WERI-Rb-1 (cell line): ENCODE results near the gene LIMK2.

Experiments used
- DNase-seq: peaks from one replicate; pipeline ENCODE4 v3.0.0-alpha.2; 2020
- H3K27ac ChIP-seq: fragments of 250-450 bp; sonication (Bioruptor Pico); 2 replicates; pipeline ENCODE4 v1.5.1; 2020; ENCODE audit warnings: mild to moderate bottlenecking, moderate library complexity
- H3K27me3 ChIP-seq: fragments of 250-450 bp; sonication (Bioruptor Pico); 2 replicates; pipeline ENCODE4 v1.5.1; 2021; ENCODE audit warnings: mild to moderate bottlenecking, low read depth, moderate library complexity; ENCODE audit not compliant: insufficient read depth, severe bottlenecking
- H3K36me3 ChIP-seq: fragments of 250-450 bp; sonication (Bioruptor Pico); 2 replicates; pipeline ENCODE4 v1.5.1; 2020; ENCODE audit warnings: mild to moderate bottlenecking, moderate library complexity
- H3K4me3 ChIP-seq: 2 replicates; pipeline ENCODE4 v1.5.1; 2011; ENCODE audit warnings: low read depth, mild to moderate bottlenecking, control low read depth, low read length
- H3K9me3 ChIP-seq: fragments of 250-450 bp; sonication (Bioruptor Pico); 2 replicates; pipeline ENCODE4 v1.5.1; 2021; ENCODE audit warnings: mild to moderate bottlenecking, moderate library complexity; ENCODE audit not compliant: severe bottlenecking
- TF ChIP-seq, protein P1 (sequence below): IDR thresholded peaks from 2 replicates; pipeline ENCODE4 v1.5.1; 2011; ENCODE audit warnings: low read depth, mild to moderate bottlenecking, control low read depth, inconsistent platforms, low read length

Gene LIMK2

DNA sequence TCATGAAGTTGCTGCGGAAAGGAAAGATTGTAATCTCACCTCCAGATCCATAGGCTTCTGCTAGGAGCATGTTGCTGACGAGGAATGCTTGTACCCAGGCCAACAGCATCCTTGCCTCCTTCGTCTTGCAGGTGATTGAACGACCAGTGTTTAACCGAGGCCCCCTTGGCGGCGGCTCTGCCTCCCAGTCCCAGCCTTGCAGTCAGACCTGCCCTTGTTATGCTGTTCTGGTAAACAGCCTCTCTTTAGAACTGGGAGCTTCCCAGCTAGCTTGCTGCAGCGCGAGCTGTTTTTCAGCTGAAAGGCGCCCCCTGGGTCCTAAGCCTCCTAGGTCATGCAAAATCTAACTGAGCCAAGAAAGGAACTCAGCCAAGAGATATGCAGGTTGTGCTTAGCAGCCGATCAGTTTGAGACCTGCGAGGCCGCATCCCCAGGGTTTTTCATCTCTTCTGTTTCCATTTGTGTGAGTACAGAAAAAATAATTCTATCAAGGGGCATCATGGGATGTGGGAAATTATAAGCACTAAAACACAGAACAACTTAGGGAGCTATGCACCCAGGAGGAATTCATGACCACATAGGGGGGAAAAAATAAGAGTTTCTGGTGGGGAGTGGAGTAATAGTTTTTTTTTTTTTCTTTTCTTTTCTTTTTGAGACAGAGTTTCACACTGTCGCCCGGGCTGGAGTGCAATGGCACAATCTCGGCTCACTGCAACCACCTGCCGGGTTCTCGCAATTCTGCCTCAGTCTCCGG, 80.3 kb downstream of the LIMK2 start, which contains the start of gene PIK3IP1:
TSS of gene PIK3IP1 (minus strand) at position 253 of the 754 bp plus-strand sequence. CDS start at position 109, 144 bp downstream.
- Histone ChIP-seq H3K36me3 (no peaks in the 10 kb centered on the region), H3K27ac (0 out of 2 replicates have a peak within 1 kb of the TSS, but pooled peaks have one; percentile 11), H3K4me3 (peak within 1 kb of the TSS; percentile 45), H3K9me3 (no peaks in the 10 kb centered on the region), H3K27me3 (no peaks in the 10 kb centered on the region)
- peak; percentile 85 for DNase-seq
- TF ChIP-seq, protein P1, sequence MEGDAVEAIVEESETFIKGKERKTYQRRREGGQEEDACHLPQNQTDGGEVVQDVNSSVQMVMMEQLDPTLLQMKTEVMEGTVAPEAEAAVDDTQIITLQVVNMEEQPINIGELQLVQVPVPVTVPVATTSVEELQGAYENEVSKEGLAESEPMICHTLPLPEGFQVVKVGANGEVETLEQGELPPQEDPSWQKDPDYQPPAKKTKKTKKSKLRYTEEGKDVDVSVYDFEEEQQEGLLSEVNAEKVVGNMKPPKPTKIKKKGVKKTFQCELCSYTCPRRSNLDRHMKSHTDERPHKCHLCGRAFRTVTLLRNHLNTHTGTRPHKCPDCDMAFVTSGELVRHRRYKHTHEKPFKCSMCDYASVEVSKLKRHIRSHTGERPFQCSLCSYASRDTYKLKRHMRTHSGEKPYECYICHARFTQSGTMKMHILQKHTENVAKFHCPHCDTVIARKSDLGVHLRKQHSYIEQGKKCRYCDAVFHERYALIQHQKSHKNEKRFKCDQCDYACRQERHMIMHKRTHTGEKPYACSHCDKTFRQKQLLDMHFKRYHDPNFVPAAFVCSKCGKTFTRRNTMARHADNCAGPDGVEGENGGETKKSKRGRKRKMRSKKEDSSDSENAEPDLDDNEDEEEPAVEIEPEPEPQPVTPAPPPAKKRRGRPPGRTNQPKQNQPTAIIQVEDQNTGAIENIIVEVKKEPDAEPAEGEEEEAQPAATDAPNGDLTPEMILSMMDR = peak; percentile 56; the same call in 1 of the 2 replicates

DNA sequence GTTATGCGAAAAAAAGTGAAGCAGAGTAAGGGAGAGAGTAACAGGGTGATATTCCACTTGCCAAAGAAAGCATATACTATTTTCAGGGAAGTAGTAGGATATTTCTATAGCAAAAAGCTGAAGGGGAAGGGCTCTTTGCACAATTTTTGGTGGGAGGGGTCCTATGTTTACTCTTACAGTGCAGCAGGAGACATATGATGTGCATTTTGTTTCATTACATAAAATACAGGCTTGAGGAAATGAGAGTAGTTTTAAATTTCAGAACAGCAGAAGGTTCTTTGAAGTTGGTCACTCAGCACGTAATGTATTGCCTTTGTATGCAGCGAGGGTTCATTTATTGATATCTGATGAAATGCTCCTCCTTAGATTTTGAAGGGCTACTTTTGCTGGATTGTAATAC, 83.3 kb downstream of the LIMK2 start:
- H3K4me3 ChIP-seq = no peak overlapping the region
- TF ChIP-seq, protein P1 = no peak
- H3K27ac ChIP-seq = no peak overlapping the region
- H3K27me3 ChIP-seq = no peaks in the 10 kb centered on the region
- no peak for DNase-seq
- H3K9me3 ChIP-seq = no peaks in the 10 kb centered on the region
- no peaks in the 10 kb centered on the region for H3K36me3 ChIP-seq

DNA sequence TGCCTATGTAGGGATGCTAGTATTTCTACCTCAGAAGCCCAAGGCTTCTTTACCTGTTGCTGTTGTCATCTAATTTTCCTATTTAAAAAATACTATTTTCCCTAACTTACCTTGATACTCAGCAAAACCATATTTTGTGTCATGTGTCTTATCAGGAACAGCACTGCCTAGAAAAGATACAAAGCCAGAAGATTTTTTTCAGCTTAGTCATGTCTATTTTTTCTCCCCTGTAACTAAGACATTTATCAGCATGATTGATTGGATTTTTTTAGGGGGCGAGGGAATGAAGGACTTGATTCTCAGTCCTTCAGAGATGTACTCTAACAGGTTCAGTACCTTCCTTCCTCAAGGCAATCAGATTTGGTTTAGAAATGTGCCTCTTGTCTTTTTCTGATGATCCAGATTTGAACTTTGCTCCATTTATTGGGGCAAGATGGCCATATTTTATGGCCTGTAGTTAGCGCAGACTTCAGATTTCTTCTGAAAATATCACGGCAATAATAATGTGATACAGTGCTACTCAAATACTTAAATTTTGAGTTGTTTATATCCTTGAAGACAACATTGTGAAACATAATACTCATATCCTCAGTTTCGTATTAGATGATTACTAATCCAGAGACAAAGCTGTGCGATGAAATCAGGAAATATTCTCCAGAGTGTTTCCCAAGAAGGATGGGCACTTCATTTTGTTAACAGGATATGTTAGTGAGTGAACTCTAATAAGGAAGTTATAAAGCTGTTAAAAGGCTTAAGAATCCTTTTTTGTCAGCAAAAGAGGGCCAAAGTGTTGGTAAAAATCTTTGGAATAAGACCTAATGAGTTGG, 83.9 kb downstream of the LIMK2 start:
- TF ChIP-seq, protein P1 = no peak
- Histone ChIP-seq H3K27ac (no peak overlapping the region), H3K27me3 (no peaks in the 10 kb centered on the region), H3K36me3 (no peaks in the 10 kb centered on the region), H3K4me3 (no peak overlapping the region), H3K9me3 (no peaks in the 10 kb centered on the region)
- no peak for DNase-seq

DNA sequence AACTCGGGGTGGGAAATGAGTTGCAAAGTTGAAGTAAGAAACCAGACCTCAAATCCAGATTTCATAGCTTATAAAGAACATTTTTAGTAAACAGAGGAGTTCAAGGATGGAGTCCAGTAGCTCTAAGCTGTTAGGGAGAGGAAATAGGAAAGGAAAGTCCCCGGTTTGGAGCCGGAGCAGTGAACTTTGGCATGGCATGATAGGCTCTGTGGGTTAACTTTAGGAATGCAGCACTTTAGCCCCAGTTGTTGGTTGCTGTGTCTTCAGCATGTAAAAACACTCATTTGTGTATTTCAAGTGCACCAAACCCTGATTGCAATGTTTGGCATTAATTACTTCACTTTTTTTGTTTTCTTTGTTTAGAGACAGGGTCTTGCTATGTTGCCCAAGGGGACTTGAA, 88.8 kb downstream of the LIMK2 start:
- no peaks in the 10 kb centered on the region for H3K27me3 ChIP-seq
- H3K4me3 ChIP-seq = no peak overlapping the region
- no peak overlapping the region for H3K27ac ChIP-seq
- DNase-seq = no peak
- no peaks in the 10 kb centered on the region for H3K9me3 ChIP-seq
- TF ChIP-seq, protein P1 = no peak
- no peaks in the 10 kb centered on the region for H3K36me3 ChIP-seq

DNA sequence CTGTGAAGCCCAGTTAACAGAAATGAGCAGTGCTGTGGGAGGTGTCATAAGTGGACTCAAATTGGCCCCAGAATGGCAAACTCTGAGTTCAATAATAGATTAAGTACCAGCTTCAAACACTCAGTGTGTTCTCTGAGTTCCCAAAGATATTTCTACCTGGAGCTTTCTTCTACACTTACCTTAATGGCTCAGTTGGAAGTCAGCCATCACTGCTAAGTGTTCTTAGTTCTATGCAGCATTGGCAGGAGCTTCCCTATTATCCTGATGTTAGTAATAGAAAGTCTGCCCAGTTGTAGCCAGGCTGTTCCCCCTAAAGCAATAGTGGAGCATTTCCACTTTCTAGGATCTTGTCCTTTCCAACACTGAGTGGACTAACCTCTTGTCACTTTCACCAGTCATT, 89.9 kb downstream of the LIMK2 start:
- H3K4me3 ChIP-seq = no peak overlapping the region
- no peak for DNase-seq
- no peaks in the 10 kb centered on the region for H3K36me3 ChIP-seq
- no peaks in the 10 kb centered on the region for H3K9me3 ChIP-seq
- H3K27me3 ChIP-seq = no peaks in the 10 kb centered on the region
- no peak overlapping the region for H3K27ac ChIP-seq
- TF ChIP-seq, protein P1 = no peak
